GM18498 (cell line): ENCODE results near the gene KATNB1.

Source experiments
- ATAC-seq: cut with Tn5 transposase; IDR thresholded peaks from one replicate; pipeline ENCODE4 v1.9.1; 2021; ENCODE audit warnings: mild to moderate bottlenecking, moderate library complexity; ENCODE audit not compliant: unreplicated experiment

Gene KATNB1

DNA sequence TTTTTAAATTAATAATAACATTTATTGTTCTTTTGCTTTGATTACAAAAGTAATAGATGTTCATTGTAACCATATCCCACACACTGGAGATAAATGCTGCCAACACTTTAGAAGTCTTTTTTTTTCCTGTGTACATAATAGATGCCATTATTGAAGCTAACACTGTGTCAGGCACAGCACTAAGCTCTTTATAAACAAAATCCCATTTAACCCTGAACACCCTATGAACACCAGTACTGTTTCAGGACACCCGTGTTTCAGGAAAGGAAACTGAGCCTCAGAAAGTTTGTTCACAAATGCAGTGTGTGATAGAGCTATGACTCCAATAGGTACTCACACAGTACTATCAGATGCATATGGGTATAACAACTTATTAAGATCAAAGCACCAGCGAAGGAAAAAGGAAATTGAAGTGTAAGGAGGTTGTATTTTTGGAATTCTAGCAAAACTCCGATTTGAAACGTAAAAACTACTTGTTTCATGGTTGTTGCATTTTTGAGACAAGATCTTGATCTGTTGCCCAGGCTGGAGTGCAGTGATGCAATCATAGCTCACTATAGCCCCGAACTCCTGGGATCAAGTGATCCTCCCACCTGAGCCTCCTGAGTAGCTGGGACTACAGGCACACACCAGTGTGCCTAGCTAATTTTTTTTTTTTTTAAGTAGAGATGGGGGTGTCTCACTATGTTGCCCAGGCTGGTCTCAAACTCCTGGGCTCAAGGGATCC is 68.7 kb downstream of the KATNB1 start:
- no peak for ATAC-seq

DNA sequence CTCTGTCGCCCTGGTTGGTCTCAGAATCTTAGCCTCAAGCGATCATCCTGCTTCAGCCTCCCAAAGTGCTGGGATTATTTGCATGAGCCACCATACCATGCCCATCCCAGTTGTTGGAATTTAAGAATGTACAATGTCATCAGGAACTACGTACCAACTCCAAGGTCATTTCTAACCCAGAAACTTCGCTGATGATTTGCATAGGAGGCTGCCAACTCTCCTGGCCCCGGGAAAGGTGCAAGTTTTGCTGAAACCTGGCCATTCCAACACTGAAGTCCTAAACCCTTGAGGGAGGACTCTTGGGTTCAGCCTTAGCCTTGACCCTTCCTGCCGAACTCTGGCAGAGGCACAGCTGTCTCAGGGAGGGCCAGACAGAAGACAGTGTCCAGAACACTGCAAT is 69.6 kb downstream of the KATNB1 start:
- ATAC-seq = no peak
